Body of pancreas (tissue), 4 donors: Measurements from ENCODE around the gene DYRK2.

Experiments used
- POLR2A ChIP-seq, 3 donors: fragments of 450-650 bp; IDR thresholded peaks; one replicate each; pipeline ENCODE4 v1.6.1; 2016; ENCODE audit warnings: antibody characterized with exemption in 3 of 3, mild to moderate bottlenecking in 2 of 3
- TF ChIP-seq, protein P1 (sequence below), 7 experiments: fragments of 450-650 bp in 4 of 7; fragments of 200-600 bp in 3 of 7; sonication (generic) in 3 of 7; IDR thresholded peaks; one replicate each; pipeline ENCODE4 v1.5.1; 2016 to 2019; ENCODE audit warnings: antibody characterized with exemption in 7 of 7

DNA sequence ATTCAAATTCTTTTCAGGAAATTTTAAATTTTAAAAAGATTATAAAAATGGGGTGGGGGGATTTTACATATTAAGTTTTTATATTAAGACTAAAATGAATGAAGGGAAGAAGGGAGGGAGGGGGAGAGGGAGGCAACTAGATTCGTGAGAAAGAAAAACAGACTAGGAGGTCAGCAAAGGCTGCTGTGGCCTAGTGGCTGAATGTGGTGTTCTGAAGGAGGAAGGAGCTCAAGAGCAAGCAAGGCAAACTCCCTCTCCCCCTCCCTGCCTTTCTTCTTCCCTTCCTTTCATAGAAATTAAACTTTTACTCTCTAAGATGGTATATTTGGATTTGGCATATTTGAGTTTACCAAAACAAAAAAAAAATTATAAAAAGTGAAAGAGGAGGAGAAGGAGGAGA is 18.1 kb downstream of the DYRK2 start:
- TF ChIP-seq, protein P1, sequence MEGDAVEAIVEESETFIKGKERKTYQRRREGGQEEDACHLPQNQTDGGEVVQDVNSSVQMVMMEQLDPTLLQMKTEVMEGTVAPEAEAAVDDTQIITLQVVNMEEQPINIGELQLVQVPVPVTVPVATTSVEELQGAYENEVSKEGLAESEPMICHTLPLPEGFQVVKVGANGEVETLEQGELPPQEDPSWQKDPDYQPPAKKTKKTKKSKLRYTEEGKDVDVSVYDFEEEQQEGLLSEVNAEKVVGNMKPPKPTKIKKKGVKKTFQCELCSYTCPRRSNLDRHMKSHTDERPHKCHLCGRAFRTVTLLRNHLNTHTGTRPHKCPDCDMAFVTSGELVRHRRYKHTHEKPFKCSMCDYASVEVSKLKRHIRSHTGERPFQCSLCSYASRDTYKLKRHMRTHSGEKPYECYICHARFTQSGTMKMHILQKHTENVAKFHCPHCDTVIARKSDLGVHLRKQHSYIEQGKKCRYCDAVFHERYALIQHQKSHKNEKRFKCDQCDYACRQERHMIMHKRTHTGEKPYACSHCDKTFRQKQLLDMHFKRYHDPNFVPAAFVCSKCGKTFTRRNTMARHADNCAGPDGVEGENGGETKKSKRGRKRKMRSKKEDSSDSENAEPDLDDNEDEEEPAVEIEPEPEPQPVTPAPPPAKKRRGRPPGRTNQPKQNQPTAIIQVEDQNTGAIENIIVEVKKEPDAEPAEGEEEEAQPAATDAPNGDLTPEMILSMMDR (IDR thresholded peaks at IDR 0.05): no peak
- TF ChIP-seq POLR2A (IDR thresholded peaks at IDR 0.05): no peak
